Prostate gland (tissue), 2 donors: ENCODE measurements around the gene LMBRD1.

ENCODE experiments used
- CTCF ChIP-seq, 4 experiments: fragments of 200-600 bp in 2 of 4; fragments of 450-650 bp in 2 of 4; sonication (generic) in 2 of 4; IDR thresholded peaks; 1 replicate in 3 of 4; 2 replicates in 1 of 4; pipeline ENCODE4 v1.5.1; 2016 to 2019; ENCODE audit warnings: antibody characterized with exemption in 4 of 4, mild to moderate bottlenecking in 2 of 4, moderate library complexity in 2 of 4
- POLR2A ChIP-seq: fragments of 450-650 bp; IDR thresholded peaks from one replicate; pipeline ENCODE4 v1.6.1; 2016; ENCODE audit warnings: antibody characterized with exemption, mild to moderate bottlenecking
- POLR2AphosphoS5 ChIP-seq: sonication (generic); formaldehyde crosslinking; IDR thresholded peaks from one replicate; pipeline ENCODE4 v1.6.1; 2017; ENCODE audit warnings: antibody characterized with exemption

- TF ChIP-seq CTCF (IDR thresholded peaks at IDR 0.05), result no peak
- TF ChIP-seq POLR2A, result no peak
- no peak for TF ChIP-seq POLR2AphosphoS5
Measured at GRCh38 chr6:69832558-69832957, 35.7 kb upstream of the LMBRD1 start.
